DMS 273 (cell line): ENCODE results near the gene ODAD4.
A peak's percentile ranks its signal among the peaks of the same experiment; 100 is the strongest.
"Not testable (repeated sequence)": the region's sequence is repeated elsewhere in the genome, so short reads cannot be mapped to it uniquely, and the experiment has no call there.

Experiments
- DNase-seq: peaks from one replicate; lab custom pipeline; 2025; ENCODE audit not compliant: unreplicated experiment; lab: John Stamatoyannopoulos, UW

Gene ODAD4

GRCh38 chr17:41913798-41914197, 16.6 kb upstream of the ODAD4 start:
- DNase-seq = no peak

DNA sequence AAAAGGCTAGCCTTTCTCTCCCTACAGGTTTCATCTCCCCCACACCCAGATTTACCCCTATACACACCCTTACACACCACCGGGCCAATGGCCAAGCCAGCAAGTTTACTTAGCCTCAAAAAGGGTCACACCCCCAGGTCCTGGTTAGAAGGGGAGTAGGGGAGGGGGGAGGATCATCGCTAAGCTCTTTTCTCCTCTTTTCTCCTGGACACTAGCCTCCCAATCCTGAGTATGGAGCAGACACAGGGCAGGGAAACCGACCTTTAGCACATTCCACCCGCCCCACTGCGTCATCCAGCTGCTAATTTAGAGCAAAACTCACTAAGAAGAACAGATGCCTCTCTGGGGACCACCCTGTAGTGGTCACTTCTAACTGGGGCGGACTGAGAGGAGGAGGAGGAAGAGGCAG, 16.1 kb upstream of the ODAD4 start:
- no peak for DNase-seq

DNA sequence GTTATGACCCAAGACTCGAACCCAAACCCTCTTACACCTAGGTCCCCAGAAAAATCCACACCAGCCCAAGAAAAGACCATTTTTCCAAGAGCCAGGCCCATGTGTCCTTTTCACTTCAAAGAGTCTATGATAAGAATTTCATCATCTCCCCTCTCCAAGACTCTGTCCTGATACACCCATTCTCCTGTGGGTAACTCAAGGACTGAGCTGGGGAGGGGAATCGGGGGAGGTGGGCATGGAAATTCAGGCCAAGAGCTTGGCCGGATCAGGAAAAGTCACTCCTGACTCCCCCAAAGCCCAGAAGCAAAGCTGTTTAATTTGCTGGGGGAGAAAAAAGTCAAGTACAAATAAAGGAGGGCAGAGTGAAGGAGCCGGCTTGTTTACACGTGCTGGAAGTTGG, 15.4 kb upstream of the ODAD4 start:
- DNase-seq = no peak

DNA sequence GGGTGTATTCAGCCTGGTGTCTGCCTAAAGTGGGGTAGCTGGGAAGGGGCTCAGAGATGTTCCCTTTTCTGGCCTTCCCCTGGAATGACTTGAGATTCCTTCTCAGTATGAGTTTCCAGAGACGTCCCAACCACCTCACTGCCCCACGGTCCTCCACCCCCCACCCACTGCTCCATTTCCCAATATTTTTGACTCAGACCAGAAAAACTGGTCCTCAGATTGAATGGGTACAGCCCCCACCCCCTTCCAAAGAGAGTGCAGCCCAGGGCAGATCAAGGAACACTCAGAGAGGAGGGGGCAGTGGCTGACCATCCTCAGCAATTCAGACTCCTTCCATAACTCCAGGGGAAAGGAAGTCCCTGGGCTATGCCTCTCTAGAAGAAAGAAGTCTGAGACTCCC, 14.9 kb upstream of the ODAD4 start:
- no peak for DNase-seq

- DNase-seq = peak; percentile 54
Observed at GRCh38 chr17:41917192-41917591, 13.2 kb upstream of the ODAD4 start.

DNA sequence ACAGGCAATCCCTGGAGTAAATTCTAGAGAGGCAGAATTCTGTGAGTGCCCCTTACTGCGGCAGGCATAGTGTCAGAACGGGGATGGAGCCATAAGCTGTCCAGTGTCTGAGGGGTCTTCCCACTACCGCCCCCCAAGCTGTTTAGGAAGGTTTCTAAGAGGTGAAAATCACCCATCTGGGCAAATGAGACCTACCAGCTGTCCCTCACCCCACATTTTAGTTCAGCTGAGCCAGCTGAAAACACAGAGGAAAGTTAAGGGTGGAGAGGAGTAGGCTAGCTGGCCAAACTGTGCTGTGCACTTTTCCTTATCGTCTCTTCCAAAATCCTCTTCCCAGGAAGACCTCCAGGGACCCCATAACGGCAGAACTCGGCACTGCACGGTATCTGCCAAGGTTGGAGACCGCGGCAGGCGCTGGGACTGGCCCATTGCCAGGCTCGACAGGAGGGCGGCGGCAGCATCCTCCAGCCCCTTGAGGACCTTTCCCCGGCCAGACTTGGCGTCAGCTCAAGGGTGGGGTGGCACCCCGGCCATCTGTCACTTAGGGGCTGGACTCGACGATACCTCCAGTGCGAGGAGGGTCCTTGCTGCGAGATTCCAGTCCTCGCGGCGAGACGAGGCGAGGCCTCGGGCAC, 12.6 kb upstream of the ODAD4 start:
- peak; percentile 94 for DNase-seq

DNA sequence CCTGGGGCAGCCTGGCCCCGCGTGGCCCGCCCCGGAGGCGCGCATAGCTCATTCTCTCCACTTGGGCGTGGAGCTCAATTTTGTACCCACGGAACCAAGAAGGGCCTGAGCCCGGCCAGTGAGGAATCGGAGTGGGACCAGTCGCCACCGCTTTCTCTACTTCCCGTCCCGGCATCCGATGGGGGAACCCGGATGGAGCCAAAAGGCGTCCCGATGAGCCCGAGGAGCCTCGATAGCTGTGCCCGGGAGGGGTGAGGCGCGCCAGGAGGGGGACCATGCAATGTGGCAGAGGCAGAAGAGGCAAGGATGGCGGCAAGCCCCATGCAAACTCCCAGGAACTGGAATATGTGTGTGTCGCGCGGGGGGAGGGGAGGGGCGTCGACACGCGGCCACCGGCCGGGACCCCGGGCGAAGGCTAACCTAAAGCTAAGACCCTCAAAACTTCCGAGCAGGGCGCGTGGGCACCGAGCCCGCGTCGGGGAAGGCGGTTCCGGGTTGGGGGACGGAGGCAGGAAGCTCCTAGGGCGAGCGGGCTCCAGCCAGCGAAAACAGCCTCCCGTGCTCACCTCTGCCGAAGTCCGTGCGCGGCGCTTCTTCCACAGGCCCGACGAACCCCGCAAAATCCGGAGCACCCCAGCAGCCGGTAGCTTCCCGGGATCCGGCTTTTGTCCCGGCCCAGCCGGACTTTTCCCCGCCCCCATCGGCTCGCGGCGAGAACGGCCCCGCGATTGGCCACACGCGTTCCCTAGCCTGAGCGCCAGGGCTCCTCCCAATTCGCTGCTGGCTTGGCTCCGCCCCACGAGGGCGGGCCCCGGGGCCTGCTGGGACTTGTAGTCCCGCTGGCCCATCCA, 11.9 kb upstream of the ODAD4 start, which contains the start of gene ACLY:
Gene ACLY, minus strand, starts transcription at position 638 of the 851 bp plus-strand sequence. CDS start 5,078 bp downstream, outside the sequence.
- DNase-seq = peak; percentile 100

DNA sequence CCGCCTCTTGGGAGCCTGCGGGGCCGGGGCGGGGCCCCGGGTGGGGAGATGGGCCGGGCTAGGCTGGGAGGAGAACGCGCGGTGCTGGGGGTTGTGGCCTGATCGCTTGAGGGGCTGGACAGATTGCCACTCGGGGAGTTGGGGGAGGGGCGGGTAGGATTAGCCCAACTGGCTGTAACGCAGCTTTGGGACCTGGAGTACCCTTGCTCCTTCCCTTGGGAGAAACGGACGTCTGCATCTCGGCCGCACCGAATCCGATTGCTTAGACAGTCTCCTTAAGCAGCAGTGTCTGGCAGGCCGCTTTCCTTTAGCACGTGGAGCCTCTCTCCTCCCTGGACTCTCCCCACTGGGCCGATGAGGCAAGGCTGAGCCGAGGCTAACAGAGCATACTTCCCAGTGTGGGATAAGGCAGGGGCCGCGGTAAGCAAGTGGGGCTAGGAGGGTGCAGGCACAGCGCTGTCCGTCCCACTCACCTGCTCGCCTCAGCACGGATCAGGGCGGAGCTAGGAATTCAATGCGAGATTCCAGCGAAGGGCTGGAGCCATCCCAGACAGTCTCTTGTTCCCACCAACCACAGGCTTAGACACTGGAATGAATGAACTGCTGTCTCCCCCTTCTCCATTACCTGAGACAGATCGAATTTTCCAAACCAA, 11.1 kb upstream of the ODAD4 start:
- DNase-seq = peak; percentile 85

- DNase-seq = peak; percentile 51
Observed at GRCh38 chr17:41919840-41920579, 10.4 kb upstream of the ODAD4 start.

GRCh38 chr17:41920580-41920955, 9.8 kb upstream of the ODAD4 start:
- DNase-seq = no peak

- DNase-seq = no peak
Observed at GRCh38 chr17:41925991-41926590, 4.3 kb upstream of the ODAD4 start.

DNA sequence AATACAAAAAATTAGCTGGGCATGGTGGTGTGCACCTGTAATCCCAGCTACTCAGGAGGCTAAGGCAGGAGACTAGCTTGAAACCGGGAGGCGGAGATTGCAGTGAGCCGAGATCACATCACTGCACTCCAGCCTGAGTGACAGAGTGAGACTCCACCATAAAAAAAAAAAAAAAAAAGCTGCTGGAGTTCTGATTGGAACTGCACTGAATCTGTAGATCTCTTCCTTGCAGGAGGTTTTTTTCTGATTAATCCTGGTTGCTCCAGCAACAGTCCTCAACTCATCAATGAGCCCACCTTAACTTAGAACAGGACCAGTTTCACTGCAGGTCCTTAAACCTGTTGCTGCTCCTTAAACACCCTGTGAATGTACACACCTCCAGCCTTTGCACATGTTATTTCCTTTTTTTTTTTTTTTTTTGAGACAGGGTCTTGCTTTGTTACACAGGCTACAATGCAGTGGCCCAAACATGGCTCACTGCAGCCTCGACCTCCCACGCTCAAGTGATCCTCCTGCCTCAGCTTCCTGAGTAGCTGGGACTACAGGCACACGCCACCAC, 1.6 kb upstream of the ODAD4 start:
- no peak for DNase-seq

DNA sequence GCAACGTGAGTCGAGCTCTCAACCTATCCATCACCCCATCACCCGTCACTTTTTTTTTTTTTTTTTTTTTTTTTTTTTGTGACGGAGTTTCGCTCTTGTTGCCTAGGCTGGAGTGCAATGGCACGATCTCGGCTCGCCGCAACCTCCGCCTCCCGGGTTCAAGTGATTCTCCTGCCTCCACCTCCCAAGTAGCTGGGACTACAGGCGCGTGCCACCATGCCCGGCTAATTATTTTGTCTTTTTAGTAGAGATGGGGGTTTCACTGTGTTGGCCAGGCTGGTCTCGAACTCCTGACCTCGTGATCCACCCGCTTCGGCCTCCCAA, 378 bp downstream of the ODAD4 start:
- not testable (repeated sequence) for DNase-seq

GRCh38 chr17:41931715-41932114, 1.3 kb downstream of the ODAD4 start:
- DNase-seq = not testable (repeated sequence)

DNA sequence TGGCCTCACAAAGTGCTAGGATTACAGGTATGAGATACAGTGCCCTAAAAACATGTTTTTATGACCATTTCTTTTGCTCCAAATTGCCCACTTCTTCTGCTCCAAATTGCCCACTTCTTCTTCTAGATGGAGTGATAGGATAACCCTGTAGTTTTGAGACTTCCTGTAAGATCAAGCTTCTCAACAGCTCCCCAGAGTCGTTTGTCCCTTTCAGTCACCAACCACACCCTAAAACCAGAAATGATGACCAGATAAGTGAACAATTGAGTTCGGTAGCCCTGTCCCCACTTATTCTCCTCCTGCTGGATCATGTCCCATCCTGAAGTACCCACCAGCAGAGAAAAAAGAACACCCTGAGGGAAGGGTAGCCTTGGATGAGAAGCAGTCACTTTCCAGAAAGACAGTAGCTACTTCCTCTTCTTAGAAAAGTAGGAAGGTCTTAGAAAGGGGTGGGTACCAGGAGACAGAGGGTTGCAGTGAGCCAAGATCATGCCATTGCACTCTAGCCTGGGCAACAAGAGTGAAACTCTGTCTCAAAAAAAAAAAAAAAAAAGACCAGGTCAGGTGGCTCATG, 2.5 kb downstream of the ODAD4 start:
- no peak for DNase-seq

GRCh38 chr17:41935641-41936040, 5.2 kb downstream of the ODAD4 start:
- DNase-seq = no peak

GRCh38 chr17:41937970-41938954, 7.8 kb downstream of the ODAD4 start:
- DNase-seq = peak; percentile 87

GRCh38 chr17:41939044-41939692, 8.8 kb downstream of the ODAD4 start:
- peak; percentile 86 for DNase-seq

GRCh38 chr17:41939693-41940090, 9.3 kb downstream of the ODAD4 start:
- no peak for DNase-seq
